Measurements from ENCODE around the gene TRERF1. TPM values are rescaled to one million over a fixed set of nuclear protein-coding genes. Genes with fewer than 3 reads are reported as not detected.

Gene TRERF1
- total and polyA plus RNA-seq, 9 donors: 4.5 to 13.7 (median 7.8) TPM

DNA sequence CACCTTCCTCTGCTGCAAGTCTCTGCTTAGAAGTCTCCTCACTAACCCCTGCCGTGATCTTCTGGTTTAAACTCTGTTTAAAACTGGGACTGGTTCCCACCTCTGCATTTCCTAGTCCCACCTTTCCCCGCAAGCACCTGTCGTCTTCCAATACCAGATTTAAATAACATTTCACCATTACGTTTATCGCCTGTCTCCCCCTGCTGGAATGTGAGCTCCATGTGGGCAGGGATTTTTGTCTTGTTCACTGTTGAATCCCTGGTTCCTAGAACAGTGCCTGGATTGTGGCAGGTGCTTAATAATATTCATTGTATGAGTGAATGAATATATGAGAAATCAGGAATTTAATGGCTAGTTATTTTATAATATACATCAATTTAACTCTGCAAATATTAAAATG is 275.9 kb downstream of the TRERF1 start:
- 59 to 62% (median 59%) methylated on average over 5 of the region's 5 CpGs for WGBS, 3 donors
- TF ChIP-seq EP300 (IDR thresholded peaks at IDR 0.05): no peak
- TF ChIP-seq POLR2A (IDR thresholded peaks at IDR 0.05): no peak
- TF ChIP-seq, protein P1, sequence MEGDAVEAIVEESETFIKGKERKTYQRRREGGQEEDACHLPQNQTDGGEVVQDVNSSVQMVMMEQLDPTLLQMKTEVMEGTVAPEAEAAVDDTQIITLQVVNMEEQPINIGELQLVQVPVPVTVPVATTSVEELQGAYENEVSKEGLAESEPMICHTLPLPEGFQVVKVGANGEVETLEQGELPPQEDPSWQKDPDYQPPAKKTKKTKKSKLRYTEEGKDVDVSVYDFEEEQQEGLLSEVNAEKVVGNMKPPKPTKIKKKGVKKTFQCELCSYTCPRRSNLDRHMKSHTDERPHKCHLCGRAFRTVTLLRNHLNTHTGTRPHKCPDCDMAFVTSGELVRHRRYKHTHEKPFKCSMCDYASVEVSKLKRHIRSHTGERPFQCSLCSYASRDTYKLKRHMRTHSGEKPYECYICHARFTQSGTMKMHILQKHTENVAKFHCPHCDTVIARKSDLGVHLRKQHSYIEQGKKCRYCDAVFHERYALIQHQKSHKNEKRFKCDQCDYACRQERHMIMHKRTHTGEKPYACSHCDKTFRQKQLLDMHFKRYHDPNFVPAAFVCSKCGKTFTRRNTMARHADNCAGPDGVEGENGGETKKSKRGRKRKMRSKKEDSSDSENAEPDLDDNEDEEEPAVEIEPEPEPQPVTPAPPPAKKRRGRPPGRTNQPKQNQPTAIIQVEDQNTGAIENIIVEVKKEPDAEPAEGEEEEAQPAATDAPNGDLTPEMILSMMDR (IDR thresholded peaks at IDR 0.05): no peak
- Histone ChIP-seq H3K9me3 (no peaks in the 10 kb centered on the region), H3K4me3 (no peak overlapping the region), H3K27me3 (no peaks in the 10 kb centered on the region), H3K4me1 (ENCODE audit: insufficient read depth) (no peaks in the 10 kb centered on the region), H3K27ac (no peak overlapping the region), H3K36me3 (no peaks in the 10 kb centered on the region)
- no peak for DNase-seq
- intact Hi-C loops (cut with DNase I): no loop called here

Other genes starting within 250 kb of the TRERF1 start
- gene MRPS10, start 234.1 kb downstream of the TRERF1 start, total RNA-seq: 10 to 100 TPM; 14.9 to 30.5 (median 24.6) TPM
- 10 to 100 TPM; 19.4 to 37.3 TPM for gene MRPS10, start 234.1 kb downstream of the TRERF1 start, polyA plus RNA-seq
- 10 to 100 TPM; 17.5 to 29.2 (median 24.1) TPM for gene UBR2, start 112.1 kb upstream of the TRERF1 start, total RNA-seq
- gene UBR2, start 112.1 kb upstream of the TRERF1 start, polyA plus RNA-seq: 10 to 100 TPM; 10.2 to 14.4 TPM